IMR-90 (cell line): ENCODE measurements around the gene CWC22. TPM values are rescaled to one million over a fixed set of nuclear protein-coding genes. Genes with fewer than 3 reads are reported as not detected.
A peak's percentile ranks its signal among the peaks of the same experiment; 100 is the strongest.
"Not testable (repeated sequence)": the region's sequence is repeated elsewhere in the genome, so short reads cannot be mapped to it uniquely, and the experiment has no call there.

Experiments
- ATAC-seq: fragments of 200-7000 bp; cut with Tn5 transposase; 2 replicates; pipeline ENCODE4 v1.9.1; 2020; ENCODE audit warnings: low read depth, mild to moderate bottlenecking, moderate library complexity
- BruUV-seq: library from RNA; stranded (reverse); fragments of 400-500 nt; replicated peaks from 2 replicates; lab custom pipeline; 2021; lab: Mats Ljungman, UMichigan
- CTCF ChIA-PET: fragments of 300-600 bp; formaldehyde crosslinking; extraction: SDS; loops from one replicate; lab custom pipeline; 2021; ENCODE audit warnings: antibody characterized with exemption; lab: Yijun Ruan, JAX
- POLR2A ChIA-PET: fragments of 300-600 bp; sonication (Branson Sonifier 250); formaldehyde crosslinking; loops from one replicate; lab custom pipeline; 2022; ENCODE audit warnings: antibody characterized with exemption; ENCODE audit not compliant: unreplicated experiment; lab: Charles Lee
- DNase-seq: peaks from one replicate; pipeline ENCODE4 v3.0.0; 2013
- H2AFZ ChIP-seq: replicated peaks from 2 replicates; pipeline ENCODE3; 2013; ENCODE audit warnings: low read length, mild to moderate bottlenecking; ENCODE audit not compliant: poor library complexity
- H2AK5ac ChIP-seq: 2 replicates; pipeline ENCODE4 v1.6.1; 2013; ENCODE audit warnings: low read depth, low read length, inconsistent platforms
- H2AK9ac ChIP-seq: replicated peaks from 2 replicates; pipeline ENCODE3; 2013; ENCODE audit warnings: mild to moderate bottlenecking, low read depth, low read length, moderate library complexity; ENCODE audit not compliant: poor library complexity
- H2BK120ac ChIP-seq: 2 replicates; pipeline ENCODE4 v1.6.1; 2013; ENCODE audit warnings: low read depth, low read length, inconsistent platforms
- H2BK15ac ChIP-seq: 3 replicates; pipeline ENCODE4 v1.6.1; 2013; ENCODE audit warnings: low read depth, low read length, inconsistent platforms
- H2BK20ac ChIP-seq: 2 replicates; pipeline ENCODE4 v1.6.1; 2013; ENCODE audit warnings: low read depth, mild to moderate bottlenecking, inconsistent platforms, low read length, moderate library complexity
- H2BK5ac ChIP-seq: 2 replicates; pipeline ENCODE4 v1.6.1; 2013; ENCODE audit warnings: mild to moderate bottlenecking, low read depth, low read length, inconsistent platforms; ENCODE audit not compliant: poor library complexity, severe bottlenecking
- H3K14ac ChIP-seq: replicated peaks from 2 replicates; pipeline ENCODE4 v1.6.1; 2013; ENCODE audit warnings: low read depth, low read length, inconsistent platforms
- H3K18ac ChIP-seq: 2 replicates; pipeline ENCODE4 v1.6.1; 2013; ENCODE audit warnings: low read depth, low read length, control low read depth
- H3K23ac ChIP-seq: 2 replicates; pipeline ENCODE4 v1.6.1; 2013; ENCODE audit warnings: low read depth, low read length, inconsistent platforms
- H3K27ac ChIP-seq: 2 replicates; pipeline ENCODE4 v1.5.1; 2013; ENCODE audit warnings: mild to moderate bottlenecking, control low read depth, low read length; ENCODE audit not compliant: insufficient read depth
- H3K27me3 ChIP-seq: 2 replicates; pipeline ENCODE4 v1.6.1; 2013; ENCODE audit warnings: low read length; ENCODE audit not compliant: control insufficient read depth, insufficient read depth
- H3K36me3 ChIP-seq: 2 replicates; pipeline ENCODE4 v1.6.1; 2013; ENCODE audit warnings: low read length, mixed read lengths; ENCODE audit not compliant: control insufficient read depth, insufficient read depth
- H3K4ac ChIP-seq: 2 replicates; pipeline ENCODE4 v1.6.1; 2013; ENCODE audit warnings: low read depth, low read length, inconsistent platforms
- H3K4me1 ChIP-seq: 2 replicates; pipeline ENCODE4 v1.6.1; 2013; ENCODE audit warnings: low read length, mixed read lengths; ENCODE audit not compliant: control insufficient read depth, insufficient read depth
- H3K4me2 ChIP-seq: 2 replicates; pipeline ENCODE4 v1.6.1; 2013; ENCODE audit warnings: low read depth, mild to moderate bottlenecking, control low read depth, low read length, moderate library complexity
- H3K4me3 ChIP-seq: 2 replicates; pipeline ENCODE4 v1.5.1; 2013; ENCODE audit warnings: low read depth, mild to moderate bottlenecking, control low read depth, low read length, moderate library complexity; ENCODE audit not compliant: insufficient read depth
- H3K56ac ChIP-seq: 2 replicates; pipeline ENCODE4 v1.6.1; 2013; ENCODE audit warnings: low read length, inconsistent platforms; ENCODE audit not compliant: insufficient read depth; ENCODE audit errors: extremely low read depth
- H3K79me1 ChIP-seq, 2 experiments: 2 replicates each; pipeline ENCODE4 v1.6.1; 2013; ENCODE audit warnings: low read length in 2 of 2, inconsistent platforms in 1 of 2, low read depth in 1 of 2
- H3K9ac ChIP-seq: 2 replicates; pipeline ENCODE4 v1.6.1; 2013; ENCODE audit warnings: low read depth, low read length, control low read depth
- H3K9me1 ChIP-seq: 2 replicates; pipeline ENCODE4 v1.6.1; 2013; ENCODE audit warnings: low read length, inconsistent platforms; ENCODE audit not compliant: insufficient read depth
- H3K9me3 ChIP-seq: 2 replicates; pipeline ENCODE4 v1.6.1; 2013; ENCODE audit warnings: low read length; ENCODE audit not compliant: control insufficient read depth, insufficient read depth
- H4K20me1 ChIP-seq: 2 replicates; pipeline ENCODE4 v1.6.1; 2013; ENCODE audit warnings: low read length, inconsistent platforms; ENCODE audit not compliant: insufficient read depth
- H4K5ac ChIP-seq: 2 replicates; pipeline ENCODE4 v1.6.1; 2013; ENCODE audit warnings: mild to moderate bottlenecking, low read depth, low read length, control low read depth
- H4K8ac ChIP-seq, 2 experiments: 2 replicates each; pipeline ENCODE4 v1.6.1; 2013; ENCODE audit warnings: low read depth in 2 of 2, low read length in 2 of 2, control low read depth in 1 of 2, inconsistent platforms in 1 of 2
- H4K91ac ChIP-seq: 2 replicates; pipeline ENCODE4 v1.6.1; 2013; ENCODE audit warnings: low read depth, low read length, inconsistent platforms; ENCODE audit not compliant: insufficient read depth
- WGBS, 2 experiments: methylation state at CpG; one replicate each; pipeline versions ENCODE4 v1.1.5 to v1.1.7; 2013; ENCODE audit warnings: missing lambda C conversion rate in 2 of 2; ENCODE audit not compliant: insufficient read length in 1 of 2; ENCODE audit errors: extremely low coverage in 2 of 2; 5-methylcytosine and 5-hydroxymethylcytosine counted together
- dilution Hi-C: fragments of 300-500 bp; cut with HindIII; formaldehyde crosslinking; loops from one replicate; pipeline ENCODE4 v1.14.3; 2018; ENCODE audit warnings: low sequenced_read_pairs; ENCODE audit not compliant: unreplicated experiment
- in situ Hi-C: fragments of 300-500 bp; cut with MboI; formaldehyde crosslinking; loops from 3 replicates; pipeline ENCODE4 v1.14.3; 2019; ENCODE audit warnings: low sequenced_read_pairs, inconsistent platforms, mixed read lengths
- intact Hi-C: fragments of 100-400 bp; cut with micrococcal nuclease; formaldehyde crosslinking; loops from 2 replicates; pipeline ENCODE4 v1.10.0; 2022
- polyA plus RNA-seq, 3 experiments: library from polyadenylated mRNA; depleted of rRNA; stranded (reverse); fragments of >200 nt; gene quantifications; 2 replicates each; pipeline ENCODE4 v1.2.3, GENCODE V29; 2012; ENCODE audit warnings: low replicate concordance in 1 of 3
- total RNA-seq: library from RNA; depleted of rRNA; stranded (reverse); fragments of >200 nt; gene quantifications from 2 replicates; pipeline ENCODE4 v1.2.3, GENCODE V29; 2012

The CWC22 gene
- total and polyA plus RNA-seq, 2 of the 4 experiments (the other 2 are of a cell fraction) = 4.5 to 17.9 TPM

DNA sequence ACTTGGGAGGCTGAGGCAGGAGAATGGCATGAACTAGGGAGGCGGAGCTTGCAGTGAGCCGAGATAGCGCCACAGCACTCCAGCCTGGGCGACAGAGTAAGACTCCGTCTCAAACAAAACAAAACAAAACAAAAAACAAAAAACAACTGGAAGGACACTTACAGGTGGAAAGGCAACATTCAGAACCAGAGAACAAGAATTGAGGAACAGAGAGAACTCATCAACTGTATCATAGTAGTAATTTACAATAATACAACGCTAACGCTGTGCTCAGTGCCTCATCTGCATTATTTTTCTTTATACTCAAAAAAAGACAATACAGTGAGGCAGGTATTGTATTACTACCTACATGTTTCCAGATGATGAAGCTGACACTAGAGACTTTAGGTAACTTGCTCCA is 1.6 kb downstream of the CWC22 start:
- H3K14ac ChIP-seq, ATAC-seq, H4K5ac ChIP-seq, H3K27ac ChIP-seq, H3K4ac ChIP-seq, H2BK5ac ChIP-seq, H2BK15ac ChIP-seq, H3K23ac ChIP-seq, BruUV-seq, H2BK20ac ChIP-seq, H3K9me1 ChIP-seq, DNase-seq, H3K9ac ChIP-seq, H3K4me1 ChIP-seq, H3K9me3 ChIP-seq, in situ Hi-C loops, H2AK9ac ChIP-seq, dilution Hi-C loops, H4K91ac ChIP-seq, H4K20me1 ChIP-seq, H3K36me3 ChIP-seq, intact Hi-C loops, H2BK120ac ChIP-seq, H2AK5ac ChIP-seq, H3K18ac ChIP-seq, H4K8ac ChIP-seq, CTCF ChIA-PET, POLR2A ChIA-PET, H2AFZ ChIP-seq, H3K56ac ChIP-seq, H3K4me3 ChIP-seq, H3K27me3 ChIP-seq: not testable (repeated sequence)
- Histone ChIP-seq H3K79me1 (peaks cover 26 to 53% of the 10 kb centered on the region in 2 experiments), H3K4me2 (peak overlapping the region; percentile 30; the same call in 1 of the 2 replicates)
- 100% methylated on average over 2 of the region's 7 CpGs; no CpG with 5 or more reads in 1 of the 2 experiments for WGBS, 2 experiments
